ENCODE measurements around the gene NEU4. TPM values are rescaled to one million over a fixed set of nuclear protein-coding genes. Genes with fewer than 3 reads are reported as not detected.

Gene NEU4
- total RNA-seq, 1 donor from 2014 or later = 0.14 TPM

GRCh38 chr2:241844066-241844728, 35.2 kb downstream of the NEU4 start:
- Mint-ChIP-seq H3K36me3 (ENCODE audit: low read depth) (no peaks in the 10 kb centered on the region), H3K4me3 (peak overlapping the region; percentile 40), H3K27me3 (ENCODE audit: low read depth) (peaks cover 28% of the 10 kb centered on the region), H3K27ac (ENCODE audit: unreplicated experiment) (no peak overlapping the region), H3K4me1 (peaks cover 25% of the 10 kb centered on the region), H3K9me3 (no peaks in the 10 kb centered on the region)
- no peak for TF ChIP-seq CTCF (conservative IDR thresholded peaks at IDR 0.05)
- DNase-seq (ENCODE audit: low read depth, low spot score) = peak; percentile 50

GRCh38 chr2:241844831-241845578, 36.0 kb downstream of the NEU4 start:
- no peak for DNase-seq (ENCODE audit: low read depth, low spot score)
- no peaks in the 10 kb centered on the region for H3K9me3 Mint-ChIP-seq
- no peaks in the 10 kb centered on the region for H3K36me3 Mint-ChIP-seq (ENCODE audit: low read depth)
- H3K4me3 Mint-ChIP-seq = peak overlapping the region; percentile 49
- peaks cover 25% of the 10 kb centered on the region for H3K4me1 Mint-ChIP-seq
- TF ChIP-seq CTCF (conservative IDR thresholded peaks at IDR 0.05) = no peak
- peaks cover 28% of the 10 kb centered on the region for H3K27me3 Mint-ChIP-seq (ENCODE audit: low read depth)
- H3K27ac Mint-ChIP-seq (ENCODE audit: unreplicated experiment) = no peak overlapping the region

GRCh38 chr2:241846406-241846805, 37.4 kb downstream of the NEU4 start:
- Mint-ChIP-seq H3K9me3 (no peaks in the 10 kb centered on the region), H3K36me3 (ENCODE audit: low read depth) (no peaks in the 10 kb centered on the region), H3K27ac (ENCODE audit: unreplicated experiment) (peak overlapping the region; percentile 57), H3K27me3 (ENCODE audit: low read depth) (peaks cover 25% of the 10 kb centered on the region), H3K4me3 (peak overlapping the region; percentile 57), H3K4me1 (peaks cover 25% of the 10 kb centered on the region)
- no peak for DNase-seq (ENCODE audit: low read depth, low spot score)
- TF ChIP-seq CTCF (conservative IDR thresholded peaks at IDR 0.05) = no peak

DNA sequence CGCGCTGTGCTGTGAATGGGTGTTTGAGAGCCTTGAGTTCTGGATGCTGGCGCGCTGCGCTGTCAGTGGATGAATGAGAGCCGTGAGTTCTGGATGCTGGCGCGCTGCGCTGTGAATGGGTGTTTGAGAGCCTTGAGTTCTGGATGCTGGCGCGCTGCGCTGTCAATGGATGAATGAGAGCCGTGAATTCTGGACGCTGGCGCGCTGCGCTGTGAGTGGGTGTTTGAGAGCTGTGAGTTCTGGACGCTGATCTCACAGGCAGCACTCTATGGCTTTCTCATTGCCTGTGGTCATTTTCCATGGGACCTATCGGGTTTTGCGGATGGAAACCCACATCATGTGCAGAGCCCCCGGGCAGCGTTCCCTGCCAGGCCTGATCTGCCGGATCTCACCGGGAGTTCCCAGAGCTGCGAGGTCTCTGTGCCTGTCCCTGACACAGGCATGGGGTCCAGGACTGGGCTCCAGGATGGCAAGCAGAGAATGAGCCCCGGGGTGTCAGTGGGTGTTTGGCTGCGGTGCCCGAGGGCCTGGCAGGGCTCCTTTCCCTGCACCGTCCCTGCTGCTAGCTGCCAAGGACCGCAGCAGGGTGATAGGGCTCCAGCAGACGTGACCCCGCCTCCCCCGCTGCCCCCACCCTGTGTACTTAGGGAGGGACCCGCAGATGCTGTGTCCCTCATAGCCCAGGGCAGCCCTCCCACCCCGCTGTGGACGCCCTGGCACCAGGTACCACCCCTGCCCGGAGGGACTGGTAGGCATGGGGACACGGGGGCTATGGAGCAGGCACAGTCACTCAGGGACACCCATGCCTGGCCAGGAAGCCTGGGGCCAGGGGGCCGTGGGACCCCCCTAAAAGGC, 40.0 kb downstream of the NEU4 start:
- no peaks in the 10 kb centered on the region for H3K9me3 Mint-ChIP-seq

More for the DNA sequence above, 40.0 kb downstream of the NEU4 start:
- no peak for DNase-seq (ENCODE audit: low read depth, low spot score)
- TF ChIP-seq CTCF (conservative IDR thresholded peaks at IDR 0.05) = no peak
- no peak overlapping the region for H3K4me3 Mint-ChIP-seq
- no peaks in the 10 kb centered on the region for H3K36me3 Mint-ChIP-seq (ENCODE audit: low read depth)
- H3K4me1 Mint-ChIP-seq = peaks cover 17% of the 10 kb centered on the region
- peak overlapping the region; percentile 27 for H3K27ac Mint-ChIP-seq (ENCODE audit: unreplicated experiment)
- H3K27me3 Mint-ChIP-seq (ENCODE audit: low read depth) = peaks cover 19% of the 10 kb centered on the region
